Mesothelial cell of epicardium (in vitro differentiated cells): ENCODE data around the gene GPR162. TPM values are rescaled to one million over a fixed set of nuclear protein-coding genes. Genes with fewer than 3 reads are reported as not detected.

Source experiments
- DNase-seq, 2 experiments: peaks; one replicate each; pipeline ENCODE4 v3.0.0; 2021; ENCODE audit warnings: low spot score in 2 of 2; ENCODE audit not compliant: unreplicated experiment in 2 of 2
- H3K27ac Mint-ChIP-seq: 2 replicates; pipeline ENCODE4 v1.8.0; 2021; ENCODE audit warnings: mixed read lengths
- H3K27me3 Mint-ChIP-seq: 2 replicates; pipeline ENCODE4 v1.8.0; 2021; ENCODE audit warnings: low read depth, mixed read lengths
- H3K36me3 Mint-ChIP-seq: 2 replicates; pipeline ENCODE4 v1.8.0; 2021; ENCODE audit warnings: mixed read lengths
- H3K4me1 Mint-ChIP-seq: 2 replicates; pipeline ENCODE4 v1.8.0; 2021; ENCODE audit warnings: mixed read lengths
- H3K4me3 Mint-ChIP-seq: 2 replicates; pipeline ENCODE4 v1.8.0; 2021; ENCODE audit warnings: mild to moderate bottlenecking, moderate library complexity, mixed read lengths
- H3K9me3 Mint-ChIP-seq: 2 replicates; pipeline ENCODE4 v1.8.0; 2021; ENCODE audit warnings: mixed read lengths
- total RNA-seq: library from RNA; stranded (reverse); gene quantifications from 3 replicates; pipeline ENCODE4 v1.2.1, GENCODE V29; 2021
- TF ChIP-seq, protein P1 (sequence below): fragments of 200-600 bp; sonication (generic); IDR thresholded peaks from one replicate; pipeline ENCODE4 v1.5.0; 2021; ENCODE audit warnings: antibody characterized with exemption; ENCODE audit not compliant: unreplicated experiment

Gene GPR162
- total RNA-seq, 1 donor from 2014 or later = 10.8 TPM

- H3K36me3 Mint-ChIP-seq = peaks cover 12% of the 10 kb centered on the region
- no peaks in the 10 kb centered on the region for H3K27me3 Mint-ChIP-seq
- TF ChIP-seq, protein P1, sequence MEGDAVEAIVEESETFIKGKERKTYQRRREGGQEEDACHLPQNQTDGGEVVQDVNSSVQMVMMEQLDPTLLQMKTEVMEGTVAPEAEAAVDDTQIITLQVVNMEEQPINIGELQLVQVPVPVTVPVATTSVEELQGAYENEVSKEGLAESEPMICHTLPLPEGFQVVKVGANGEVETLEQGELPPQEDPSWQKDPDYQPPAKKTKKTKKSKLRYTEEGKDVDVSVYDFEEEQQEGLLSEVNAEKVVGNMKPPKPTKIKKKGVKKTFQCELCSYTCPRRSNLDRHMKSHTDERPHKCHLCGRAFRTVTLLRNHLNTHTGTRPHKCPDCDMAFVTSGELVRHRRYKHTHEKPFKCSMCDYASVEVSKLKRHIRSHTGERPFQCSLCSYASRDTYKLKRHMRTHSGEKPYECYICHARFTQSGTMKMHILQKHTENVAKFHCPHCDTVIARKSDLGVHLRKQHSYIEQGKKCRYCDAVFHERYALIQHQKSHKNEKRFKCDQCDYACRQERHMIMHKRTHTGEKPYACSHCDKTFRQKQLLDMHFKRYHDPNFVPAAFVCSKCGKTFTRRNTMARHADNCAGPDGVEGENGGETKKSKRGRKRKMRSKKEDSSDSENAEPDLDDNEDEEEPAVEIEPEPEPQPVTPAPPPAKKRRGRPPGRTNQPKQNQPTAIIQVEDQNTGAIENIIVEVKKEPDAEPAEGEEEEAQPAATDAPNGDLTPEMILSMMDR = no peak
- H3K4me1 Mint-ChIP-seq = peaks cover 4% of the 10 kb centered on the region
- no peak for DNase-seq
- no peak overlapping the region for H3K4me3 Mint-ChIP-seq
- H3K27ac Mint-ChIP-seq = no peak overlapping the region
- H3K9me3 Mint-ChIP-seq = no peaks in the 10 kb centered on the region
Measured at GRCh38 chr12:6837370-6838060, 15.9 kb downstream of the GPR162 start.

DNA sequence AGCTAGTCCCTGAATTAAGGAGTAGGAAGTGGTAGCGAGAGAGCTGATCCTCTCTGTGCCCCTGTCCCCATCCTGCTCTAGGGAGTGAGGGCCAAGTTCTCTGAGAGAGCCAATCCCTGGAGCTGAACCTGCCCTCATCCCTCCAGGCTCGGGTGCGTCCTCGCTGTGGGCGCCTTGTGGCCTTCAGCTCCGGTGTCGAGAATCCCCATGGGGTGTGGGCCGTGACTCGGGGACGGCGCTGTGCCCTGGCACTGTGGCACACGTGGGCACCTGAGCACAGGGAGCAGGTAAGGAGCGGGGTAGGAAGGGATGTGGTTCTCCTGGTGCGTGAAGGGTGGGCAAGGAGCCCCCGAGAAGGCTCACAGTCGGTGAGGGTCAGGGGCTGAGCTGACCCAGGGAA, 17.2 kb downstream of the GPR162 start:
- Mint-ChIP-seq H3K36me3 (peaks cover 21% of the 10 kb centered on the region), H3K27ac (no peak overlapping the region), H3K9me3 (no peaks in the 10 kb centered on the region), H3K4me1 (peaks cover 4% of the 10 kb centered on the region), H3K27me3 (no peaks in the 10 kb centered on the region), H3K4me3 (no peak overlapping the region)
- DNase-seq = no peak
- TF ChIP-seq, protein P1 = no peak

DNA sequence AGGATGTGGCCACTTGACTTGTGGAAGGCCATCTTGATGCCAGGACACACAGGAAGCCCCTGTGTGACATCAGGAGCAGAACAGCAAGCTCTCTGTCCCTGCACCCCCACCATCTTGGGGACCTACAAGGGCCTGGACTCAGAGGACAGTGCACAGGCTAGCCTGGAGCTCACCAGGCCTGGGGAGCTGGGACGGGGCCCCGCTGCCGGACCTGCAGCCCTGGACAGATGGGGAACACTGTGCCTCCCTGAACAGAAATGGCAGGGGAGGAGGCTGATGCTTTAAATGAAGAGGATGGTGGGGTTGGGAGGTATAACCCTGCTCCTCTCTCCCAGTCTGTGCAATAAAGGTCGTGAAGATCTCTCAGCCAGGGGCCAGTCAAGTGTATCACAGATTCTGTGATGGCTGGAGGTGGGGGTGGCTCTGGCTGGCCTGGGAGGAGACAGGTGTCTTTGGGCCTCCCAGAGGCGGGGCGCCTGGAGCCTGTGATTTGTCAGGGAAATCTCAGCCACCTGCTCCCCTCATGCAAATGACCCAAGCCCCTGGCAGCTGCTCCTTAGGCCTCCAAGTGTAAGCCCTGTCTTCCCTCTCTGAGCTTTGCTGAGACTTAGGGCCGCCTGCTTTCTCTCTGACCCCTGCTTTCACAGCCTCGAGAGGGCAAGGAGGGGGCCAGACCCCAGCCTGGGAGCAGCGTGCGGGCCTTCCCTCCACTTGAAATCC, 18.0 kb downstream of the GPR162 start:
- Mint-ChIP-seq H3K27ac (no peak overlapping the region), H3K9me3 (no peaks in the 10 kb centered on the region), H3K4me1 (peaks cover 4% of the 10 kb centered on the region), H3K36me3 (peaks cover 21% of the 10 kb centered on the region), H3K27me3 (no peaks in the 10 kb centered on the region), H3K4me3 (no peak overlapping the region)
- no peak for DNase-seq
- TF ChIP-seq, protein P1 = no peak

DNA sequence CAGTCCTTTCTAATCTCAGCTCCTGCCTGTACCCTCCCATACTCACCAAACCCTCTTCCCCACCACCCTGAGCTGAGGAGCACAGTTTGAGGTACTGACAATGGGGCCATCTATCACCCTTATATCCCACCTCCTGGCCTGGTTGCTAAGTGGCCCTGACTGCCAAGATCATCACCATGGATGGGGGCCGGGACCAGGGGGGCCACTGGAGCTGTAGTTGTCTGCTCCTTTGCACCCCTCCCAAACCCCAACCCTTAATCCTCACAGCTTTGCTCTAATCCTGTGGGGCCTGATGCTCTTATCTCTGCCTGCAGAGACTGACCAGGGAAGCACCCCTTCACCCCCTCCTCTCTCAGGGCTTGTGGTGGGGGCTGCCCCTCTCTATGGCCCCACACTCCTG, 18.7 kb downstream of the GPR162 start:
- Mint-ChIP-seq H3K4me1 (peaks cover 4% of the 10 kb centered on the region), H3K27me3 (no peaks in the 10 kb centered on the region), H3K36me3 (peaks cover 19% of the 10 kb centered on the region), H3K4me3 (no peak overlapping the region), H3K9me3 (no peaks in the 10 kb centered on the region), H3K27ac (no peak overlapping the region)
- TF ChIP-seq, protein P1 = no peak
- DNase-seq = no peak

DNA sequence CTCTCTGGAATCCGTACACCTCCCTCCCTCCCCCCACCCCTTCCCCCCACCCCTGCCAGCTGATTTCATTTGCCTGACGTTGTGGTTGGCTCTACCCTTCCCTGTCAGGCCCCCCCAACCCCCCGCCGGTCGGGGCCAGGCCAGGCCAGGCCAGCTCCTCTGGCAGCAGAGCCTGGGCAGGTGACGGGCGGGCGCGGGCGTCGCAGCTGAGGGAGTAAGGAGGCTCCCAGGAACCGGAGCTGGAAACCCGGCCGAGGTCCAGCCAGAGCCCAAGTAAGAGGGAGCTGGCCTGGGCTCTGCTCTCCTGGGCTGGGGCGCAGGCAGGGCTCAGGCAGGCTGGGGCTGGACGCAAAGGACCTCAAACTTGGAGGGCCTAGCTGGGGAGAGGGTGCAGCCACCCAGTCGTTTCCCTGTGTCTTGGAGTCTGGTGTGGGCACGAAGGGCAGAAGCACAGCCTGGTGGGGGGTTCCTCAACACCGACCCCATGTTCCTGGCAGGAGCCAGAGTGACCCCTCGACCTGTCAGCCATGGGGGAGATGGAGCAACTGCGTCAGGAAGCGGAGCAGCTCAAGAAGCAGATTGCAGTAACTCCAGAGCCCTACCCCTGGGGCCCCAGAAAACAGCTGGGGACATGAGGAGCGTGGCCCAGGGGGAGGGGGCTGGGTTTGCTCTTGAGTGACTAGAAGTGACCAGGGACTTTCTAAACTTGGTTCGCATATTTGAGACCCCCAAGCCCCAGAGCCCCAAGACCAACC, 19.3 kb downstream of the GPR162 start, which contains the start of gene GNB3:
Gene GNB3 (plus strand): TSS at position 165 of the 755 bp plus-strand sequence. CDS start 363 bp downstream, at position 528.
- no peak for DNase-seq
- TF ChIP-seq, protein P1 = no peak
- no peak within 1 kb of the TSS for H3K4me3 Mint-ChIP-seq
- H3K9me3 Mint-ChIP-seq = no peaks in the 10 kb centered on the region
- H3K36me3 Mint-ChIP-seq = peaks cover 21% of the 10 kb centered on the region
- no peak within 1 kb of the TSS for H3K27ac Mint-ChIP-seq
- no peaks in the 10 kb centered on the region for H3K27me3 Mint-ChIP-seq
- H3K4me1 Mint-ChIP-seq = peaks cover 4% of the 10 kb centered on the region
